T-cell (primary cell): ENCODE data around the gene GCDH. TPM values are rescaled to one million over a fixed set of nuclear protein-coding genes. Genes with fewer than 3 reads are reported as not detected.

Experiments used
- ATAC-seq, 4 experiments: fragments of 200-7000 bp in 3 of 4; fragments of 150-1000 bp in 1 of 4; cut with Tn5 transposase; replicated peaks in 1 of 4; 1 replicate in 3 of 4; 2 replicates in 1 of 4; pipeline ENCODE4 v1.10.0; 2021; ENCODE audit warnings: moderate library complexity in 3 of 4, mild to moderate bottlenecking in 2 of 4, moderate number of reproducible peaks in 1 of 4
- CTCF ChIA-PET, 2 donors: fragments of 300-600 bp; sonication (Branson Sonifier 250); formaldehyde crosslinking; loops; one replicate each; lab custom pipeline; 2022; ENCODE audit warnings: antibody characterized with exemption in 2 of 2; lab: Charles Lee
- POLR2A ChIA-PET, 2 donors: fragments of 300-600 bp; sonication (Branson Sonifier 250); formaldehyde crosslinking; loops; one replicate each; lab custom pipeline; 2022; ENCODE audit warnings: antibody characterized with exemption in 2 of 2; lab: Charles Lee
- DNase-seq, 35 experiments: peaks; one replicate each; pipeline versions ENCODE4 v3.0.0 to v3.0.0-alpha.2; 2013 to 2023
- H3K27ac ChIP-seq: one replicate; pipeline ENCODE4 v1.5.1; 2013; ENCODE audit warnings: low read length
- H3K27me3 ChIP-seq, 2 experiments: replicated peaks in 1 of 2; 1 replicate in 1 of 2; 2 replicates in 1 of 2; pipeline versions ENCODE4 v1.6.1 to v1.7.0; 2013; ENCODE audit warnings: low read length in 1 of 2, mixed read lengths in 1 of 2; ENCODE audit not compliant: control insufficient read depth in 2 of 2, insufficient read depth in 2 of 2; ENCODE audit errors: extremely low read depth in 1 of 2
- H3K36me3 ChIP-seq, 2 donors: 1 replicate in 1 of 2; 2 replicates in 1 of 2; pipeline versions ENCODE4 v1.6.1 to v1.7.0; 2013; ENCODE audit warnings: low read length in 1 of 2; ENCODE audit not compliant: control insufficient read depth in 2 of 2, insufficient read depth in 1 of 2; ENCODE audit errors: extremely low read depth in 1 of 2
- H3K4me1 ChIP-seq, 2 experiments: 1 replicate in 1 of 2; 2 replicates in 1 of 2; pipeline versions ENCODE4 v1.6.1 to v1.7.0; 2013; ENCODE audit warnings: low read length in 2 of 2, mixed read lengths in 1 of 2; ENCODE audit not compliant: insufficient read depth in 2 of 2, control insufficient read depth in 1 of 2; ENCODE audit errors: extremely low read depth in 1 of 2
- H3K4me3 ChIP-seq, 2 donors: 1 replicate in 1 of 2; 2 replicates in 1 of 2; pipeline versions ENCODE4 v1.5.1 to v1.7.0; 2013; ENCODE audit warnings: mild to moderate bottlenecking in 2 of 2, low read length in 1 of 2, moderate library complexity in 1 of 2; ENCODE audit not compliant: control insufficient read depth in 1 of 2; ENCODE audit errors: extremely low read depth in 1 of 2
- H3K9me3 ChIP-seq: 2 replicates; pipeline ENCODE4 v1.7.0; 2013
- H3K27ac Mint-ChIP-seq, 2 donors: one replicate each; pipeline ENCODE4 v1.8.0; 2020 to 2021; ENCODE audit warnings: mild to moderate bottlenecking in 2 of 2, mixed read lengths in 2 of 2
- H3K27me3 Mint-ChIP-seq, 2 donors: one replicate each; pipeline ENCODE4 v1.8.0; 2021 to 2022; ENCODE audit warnings: mixed read lengths in 2 of 2
- H3K36me3 Mint-ChIP-seq: one replicate; pipeline ENCODE4 v1.8.0; 2021; ENCODE audit warnings: mixed read lengths
- H3K4me1 Mint-ChIP-seq, 3 donors: one replicate each; pipeline ENCODE4 v1.8.0; 2020 to 2022; ENCODE audit warnings: mixed read lengths in 3 of 3, mild to moderate bottlenecking in 1 of 3
- H3K4me3 Mint-ChIP-seq, 3 donors: one replicate each; pipeline ENCODE4 v1.8.0; 2020 to 2022; ENCODE audit warnings: mild to moderate bottlenecking in 3 of 3, mixed read lengths in 3 of 3, moderate library complexity in 3 of 3
- H3K9me3 Mint-ChIP-seq, 3 donors: one replicate each; pipeline ENCODE4 v1.8.0; 2020 to 2022; ENCODE audit warnings: mixed read lengths in 3 of 3
- WGBS: methylation state at CpG from one replicate; pipeline ENCODE4 v1.1.5; 2013; ENCODE audit warnings: missing lambda C conversion rate; ENCODE audit not compliant: insufficient coverage; 5-methylcytosine and 5-hydroxymethylcytosine counted together
- total RNA-seq, 35 experiments: library from RNA in 6 of 35; stranded (reverse) in 6 of 35; fragments of 120-200 nt in 1 of 35; gene quantifications; one replicate each; pipeline versions ENCODE4 v1.2.1 to v1.2.4 and lab custom pipeline; 2013 to 2026

Gene GCDH
- total RNA-seq, 5 donors from 2014 or later (not counting 1 experiment from before 2014, with no cell fraction given), result 39.8 to 68.7 (median 60.0) TPM

GRCh38 chr19:12880551-12881171, 10.3 kb upstream of the GCDH start:
- peak; percentile 1 to 14 (median 10) for ATAC-seq
- peaks cover 3 to 34% of the 10 kb centered on the region in 2 experiments for H3K4me1 ChIP-seq
- H3K36me3 ChIP-seq, result peaks cover 10 to 27% of the 10 kb centered on the region in 2 donors
- WGBS, result 13% methylated on average over 17 of the region's 29 CpGs
- Mint-ChIP-seq H3K27ac (peak overlapping the region; percentile 30 to 84), H3K36me3 (peaks cover 14% of the 10 kb centered on the region), H3K27me3 (peaks cover 0 to 2% of the 10 kb centered on the region in 2 donors), H3K4me1 (peaks cover 27 to 35% (median 29%) of the 10 kb centered on the region in 3 donors), H3K9me3 (no peaks in the 10 kb centered on the region), H3K4me3 (peak overlapping the region; percentile 74 to 90 (median 86))
- ChIA-PET POLR2A (interaction anchor here in 1 of 2 donors (0.6 kb wide), 1 partner anchor 16 kb away, joined by 3 read pairs; no protein-coding TSS in a partner anchor), CTCF (interaction anchor here (0.6 to 0.7 kb wide), 5 partner anchors 11 to 1286 kb away, joined by 4 to 9 read pairs (median 5); no protein-coding TSS in a partner anchor)
- peak overlapping the region; percentile 43 for H3K27ac ChIP-seq
- no peaks in the 10 kb centered on the region for H3K9me3 ChIP-seq
- peak in 1 of 35 experiments; percentile 24 for DNase-seq
- peaks cover 0 to 8% of the 10 kb centered on the region in 2 experiments for H3K27me3 ChIP-seq
- H3K4me3 ChIP-seq, result peak overlapping the region; percentile 51 to 80

GRCh38 chr19:12881172-12881808, 9.7 kb upstream of the GCDH start, which contains the start of gene DNASE2:
DNASE2 (minus strand) TSS chr19:12881449; CDS start chr19:12881375, 74 bp downstream.
- peaks cover 0 to 2% of the 10 kb centered on the region in 2 donors for H3K27me3 Mint-ChIP-seq
- WGBS, result under 1% methylated on average over 33 of the region's 38 CpGs
- H3K4me3 Mint-ChIP-seq, result peak within 1 kb of the TSS; percentile 74 to 90 (median 86)
- DNase-seq (peak; percentile 66 to 91 (median 78)), ATAC-seq (peak; percentile 74 to 78 (median 74))
- H3K4me1 ChIP-seq, result peaks cover 3 to 40% of the 10 kb centered on the region in 2 experiments
- H3K36me3 Mint-ChIP-seq, result peaks cover 13% of the 10 kb centered on the region
- no peaks in the 10 kb centered on the region for H3K9me3 Mint-ChIP-seq
- peak within 1 kb of the TSS; percentile 51 to 80 for H3K4me3 ChIP-seq
- peak within 1 kb of the TSS; percentile 82 to 84 for H3K27ac Mint-ChIP-seq
- ChIA-PET CTCF (interaction anchor here (0.5 to 0.7 kb wide), 4 partner anchors 83 to 1803 kb away, joined by 4 to 9 read pairs (median 4); no protein-coding TSS in a partner anchor), POLR2A (interaction anchor here in 1 of 2 donors (0.6 kb wide), 1 partner anchor 158 kb away, joined by 3 read pairs; no protein-coding TSS in a partner anchor)
- H3K4me1 Mint-ChIP-seq, result peaks cover 28 to 36% (median 29%) of the 10 kb centered on the region in 3 donors
- H3K27me3 ChIP-seq, result peaks cover 0 to 8% of the 10 kb centered on the region in 2 experiments
- H3K36me3 ChIP-seq, result peaks cover 10 to 20% of the 10 kb centered on the region in 2 donors
- no peaks in the 10 kb centered on the region for H3K9me3 ChIP-seq
- H3K27ac ChIP-seq, result peak within 1 kb of the TSS; percentile 43

- WGBS, result 100% methylated on average over 1 of the region's 3 CpGs
- DNase-seq (no peak), ATAC-seq (no peak)
- Histone ChIP-seq H3K4me3 (no peak overlapping the region), H3K9me3 (no peaks in the 10 kb centered on the region), H3K36me3 (peaks cover 10 to 12% of the 10 kb centered on the region in 2 donors), H3K27me3 (peaks cover 0 to 8% of the 10 kb centered on the region in 2 experiments), H3K4me1 (peaks cover 3 to 42% of the 10 kb centered on the region in 2 experiments), H3K27ac (no peak overlapping the region)
- ChIA-PET CTCF (interaction anchor here (0.6 to 1.2 kb wide), 2 partner anchors 9 to 79 kb away, joined by 3 to 12 read pairs; no protein-coding TSS in a partner anchor), POLR2A (interaction anchor here (0.6 to 0.8 kb wide), 2 partner anchors 8 to 9 kb away, joined by 4 to 5 read pairs; partner anchors contain the start of gene GCDH (in 1 of the 2))
- Mint-ChIP-seq H3K27ac (peak overlapping the region; percentile 63 to 82), H3K4me1 (peaks cover 32 to 39% (median 33%) of the 10 kb centered on the region in 3 donors), H3K4me3 (peak overlapping the region; percentile 68 to 86 (median 74)), H3K36me3 (peaks cover 8% of the 10 kb centered on the region), H3K9me3 (no peaks in the 10 kb centered on the region), H3K27me3 (peaks cover 0 to 2% of the 10 kb centered on the region in 2 donors)
These were observed 8.4 kb upstream of the GCDH start for GRCh38 chr19:12882589-12882988.

- H3K36me3 Mint-ChIP-seq, result no peaks in the 10 kb centered on the region
- H3K4me3 Mint-ChIP-seq, result peak overlapping the region in 2 of 3 donors; percentile 17 to 80
- Histone ChIP-seq H3K27ac (no peak overlapping the region), H3K4me3 (no peak overlapping the region), H3K4me1 (peaks cover 3 to 42% of the 10 kb centered on the region in 2 experiments), H3K36me3 (peaks cover 0 to 3% of the 10 kb centered on the region in 2 donors), H3K9me3 (no peaks in the 10 kb centered on the region), H3K27me3 (peaks cover 0 to 8% of the 10 kb centered on the region in 2 experiments)
- ChIA-PET CTCF (interaction anchor here in 1 of 2 donors (1.2 to 1.6 kb wide), 2 partner anchors 30 to 82 kb away, joined by 4 to 19 read pairs; no protein-coding TSS in a partner anchor), POLR2A (no interaction called here)
- H3K27ac Mint-ChIP-seq, result no peak overlapping the region
- H3K9me3 Mint-ChIP-seq, result no peaks in the 10 kb centered on the region
- DNase-seq (no peak), ATAC-seq (no peak)
- peaks cover 31 to 37% (median 32%) of the 10 kb centered on the region in 3 donors for H3K4me1 Mint-ChIP-seq
- H3K27me3 Mint-ChIP-seq, result peaks cover 0 to 2% of the 10 kb centered on the region in 2 donors
- 100% methylated on average over 3 of the region's 3 CpGs for WGBS
These were observed 6.8 kb upstream of the GCDH start for GRCh38 chr19:12884202-12884601.

GRCh38 chr19:12884627-12884925, 6.4 kb upstream of the GCDH start:
- Histone ChIP-seq H3K27me3 (peaks cover 0 to 8% of the 10 kb centered on the region in 2 experiments), H3K4me3 (peak overlapping the region; percentile 35 to 64), H3K4me1 (peaks cover 3 to 39% of the 10 kb centered on the region in 2 experiments), H3K27ac (no peak overlapping the region), H3K9me3 (no peaks in the 10 kb centered on the region), H3K36me3 (peaks cover 0 to 3% of the 10 kb centered on the region in 2 donors)
- Mint-ChIP-seq H3K4me3 (peak overlapping the region in 1 of 3 donors; percentile 80), H3K36me3 (no peaks in the 10 kb centered on the region), H3K27me3 (peaks cover 0 to 2% of the 10 kb centered on the region in 2 donors), H3K9me3 (no peaks in the 10 kb centered on the region), H3K4me1 (peaks cover 28 to 35% (median 31%) of the 10 kb centered on the region in 3 donors), H3K27ac (no peak overlapping the region)
- CTCF ChIA-PET, result interaction anchor here in 1 of 2 donors (0.6 to 1.6 kb wide), 11 partner anchors 9 to 109 kb away, joined by 3 to 19 read pairs (median 5); partner anchors contain the start of genes CALR, FARSA and SYCE2
- ATAC-seq (no peak), DNase-seq (no peak)
- whole genome bisulfite sequencing, result 66% methylated on average over 9 of the region's 12 CpGs
- POLR2A ChIA-PET, result interaction anchor here (0.5 to 0.7 kb wide), 2 partner anchors 28 to 129 kb away, joined by 3 to 12 read pairs; no protein-coding TSS in a partner anchor
